GM19397 (cell line): Measurements from ENCODE around the gene COL2A1.

Experiments used
- ATAC-seq: cut with Tn5 transposase; IDR thresholded peaks from one replicate; pipeline ENCODE4 v1.9.1; 2021; ENCODE audit warnings: mild to moderate bottlenecking, moderate library complexity; ENCODE audit not compliant: unreplicated experiment

COL2A1 gene

GRCh38 chr12:47991106-47992061 lies 12.9 kb downstream of the COL2A1 start:
- no peak for ATAC-seq

GRCh38 chr12:47990351-47991105 lies 13.7 kb downstream of the COL2A1 start:
- ATAC-seq, result peak; percentile 95

- no peak for ATAC-seq
Measured at GRCh38 chr12:47989666-47990065, 14.6 kb downstream of the COL2A1 start.

GRCh38 chr12:47989023-47989417 lies 15.3 kb downstream of the COL2A1 start:
- no peak for ATAC-seq

GRCh38 chr12:47988073-47989022 lies 15.9 kb downstream of the COL2A1 start:
- no peak for ATAC-seq

- no peak for ATAC-seq
Measured at GRCh38 chr12:47987411-47988072, 16.7 kb downstream of the COL2A1 start.

- ATAC-seq, result no peak
Measured at GRCh38 chr12:47986832-47987231, 17.4 kb downstream of the COL2A1 start.

- no peak for ATAC-seq
Measured at GRCh38 chr12:47986291-47986660, 18.0 kb downstream of the COL2A1 start.

- no peak for ATAC-seq
Measured at GRCh38 chr12:47985596-47986290, 18.5 kb downstream of the COL2A1 start.

GRCh38 chr12:47984331-47984801 lies 19.9 kb downstream of the COL2A1 start:
- no peak for ATAC-seq

- no peak for ATAC-seq
Measured at GRCh38 chr12:47983541-47984115, 20.6 kb downstream of the COL2A1 start.

- no peak for ATAC-seq
Measured at GRCh38 chr12:47982770-47983169, 21.5 kb downstream of the COL2A1 start.

- no peak for ATAC-seq
Measured at GRCh38 chr12:47982311-47982710, 22.0 kb downstream of the COL2A1 start.

GRCh38 chr12:47981496-47982260 lies 22.6 kb downstream of the COL2A1 start:
- no peak for ATAC-seq

GRCh38 chr12:47980779-47981495 lies 23.3 kb downstream of the COL2A1 start:
- no peak for ATAC-seq

GRCh38 chr12:47980197-47980596 lies 24.1 kb downstream of the COL2A1 start:
- no peak for ATAC-seq

- no peak for ATAC-seq
Measured at GRCh38 chr12:47979686-47980085, 24.6 kb downstream of the COL2A1 start.

GRCh38 chr12:47979166-47979565 lies 25.1 kb downstream of the COL2A1 start:
- ATAC-seq, result no peak
